ENCODE data around the gene GAS7.

GAS7 gene

GRCh38 chr17:9880582-9880999, 317.8 kb downstream of the GAS7 start:
- Histone ChIP-seq H3K27ac (no peak overlapping the region), H3K36me3 (ENCODE audit: insufficient read depth, low read length) (no peaks in the 10 kb centered on the region), H3K4me3 (no peak overlapping the region), H3K9ac (ENCODE audit: insufficient read length) (no peak overlapping the region), H3K9me3 (ENCODE audit: low read depth, low read length) (no peaks in the 10 kb centered on the region)
- TF ChIP-seq POLR2AphosphoS5 (IDR thresholded peaks at IDR 0.05; ENCODE audit: borderline replicate concordance, low read depth, low read length) (no peak), FOXP2 (optimal IDR thresholded peaks at IDR 0.05; ENCODE audit: control extremely low read depth, extremely low read length, insufficient read depth) (no peak), EZH2 (IDR thresholded peaks at IDR 0.05) (no peak)
- DNase-seq (ENCODE audit: low read depth, low spot score) = no peak

GRCh38 chr17:9878786-9879525, 319.4 kb downstream of the GAS7 start:
- no peak for DNase-seq (ENCODE audit: low read depth, low spot score)
- no peaks in the 10 kb centered on the region for H3K36me3 ChIP-seq (ENCODE audit: insufficient read depth, low read length)
- H3K9me3 ChIP-seq (ENCODE audit: low read depth, low read length) = no peaks in the 10 kb centered on the region
- H3K4me3 ChIP-seq = no peak overlapping the region
- TF ChIP-seq FOXP2 (optimal IDR thresholded peaks at IDR 0.05; ENCODE audit: control extremely low read depth, extremely low read length, insufficient read depth) (no peak), EZH2 (IDR thresholded peaks at IDR 0.05) (no peak)
- no peak overlapping the region for H3K27ac ChIP-seq
- no peak overlapping the region for H3K9ac ChIP-seq (ENCODE audit: insufficient read length)

GRCh38 chr17:9878356-9878755, 320.1 kb downstream of the GAS7 start:
- H3K36me3 ChIP-seq (ENCODE audit: insufficient read depth, low read length) = no peaks in the 10 kb centered on the region
- no peak overlapping the region for H3K9ac ChIP-seq (ENCODE audit: insufficient read length)
- H3K9me3 ChIP-seq (ENCODE audit: low read depth, low read length) = no peaks in the 10 kb centered on the region
- TF ChIP-seq FOXP2 (optimal IDR thresholded peaks at IDR 0.05; ENCODE audit: control extremely low read depth, extremely low read length, insufficient read depth) (no peak), EZH2 (IDR thresholded peaks at IDR 0.05) (no peak)
- H3K27ac ChIP-seq = no peak overlapping the region
- no peak overlapping the region for H3K4me3 ChIP-seq
- no peak for DNase-seq (ENCODE audit: low read depth, low spot score)

- no peak for TF ChIP-seq EZH2 (IDR thresholded peaks at IDR 0.05)
- no peak for TF ChIP-seq FOXP2 (optimal IDR thresholded peaks at IDR 0.05; ENCODE audit: control extremely low read depth, extremely low read length, insufficient read depth)
- no peak for TF ChIP-seq POLR2AphosphoS5 (IDR thresholded peaks at IDR 0.05; ENCODE audit: borderline replicate concordance, low read depth, low read length)
- H3K27ac ChIP-seq = no peak overlapping the region
- no peak for DNase-seq (ENCODE audit: low read depth, low spot score)
- no peak overlapping the region for H3K9ac ChIP-seq (ENCODE audit: insufficient read length)
- no peak overlapping the region for H3K4me3 ChIP-seq
- no peaks in the 10 kb centered on the region for H3K9me3 ChIP-seq (ENCODE audit: low read depth, low read length)
- no peaks in the 10 kb centered on the region for H3K36me3 ChIP-seq (ENCODE audit: insufficient read depth, low read length)
These were observed 323.0 kb downstream of the GAS7 start for GRCh38 chr17:9875441-9875840.

GRCh38 chr17:9874722-9875121, 323.7 kb downstream of the GAS7 start:
- Histone ChIP-seq H3K36me3 (ENCODE audit: insufficient read depth, low read length) (no peaks in the 10 kb centered on the region), H3K27ac (no peak overlapping the region), H3K9ac (ENCODE audit: insufficient read length) (no peak overlapping the region), H3K4me3 (no peak overlapping the region), H3K9me3 (ENCODE audit: low read depth, low read length) (no peaks in the 10 kb centered on the region)
- DNase-seq (ENCODE audit: low read depth, low spot score) = no peak
- TF ChIP-seq FOXP2 (optimal IDR thresholded peaks at IDR 0.05; ENCODE audit: control extremely low read depth, extremely low read length, insufficient read depth) (no peak), POLR2AphosphoS5 (IDR thresholded peaks at IDR 0.05; ENCODE audit: borderline replicate concordance, low read depth, low read length) (no peak), EZH2 (IDR thresholded peaks at IDR 0.05) (no peak)

GRCh38 chr17:9872852-9873251, 325.6 kb downstream of the GAS7 start:
- Histone ChIP-seq H3K27ac (no peak overlapping the region), H3K9me3 (ENCODE audit: low read depth, low read length) (no peaks in the 10 kb centered on the region), H3K36me3 (ENCODE audit: insufficient read depth, low read length) (no peaks in the 10 kb centered on the region), H3K9ac (ENCODE audit: insufficient read length) (no peak overlapping the region), H3K4me3 (no peak overlapping the region)
- DNase-seq (ENCODE audit: low read depth, low spot score) = no peak
- TF ChIP-seq EZH2 (IDR thresholded peaks at IDR 0.05) (no peak), FOXP2 (optimal IDR thresholded peaks at IDR 0.05; ENCODE audit: control extremely low read depth, extremely low read length, insufficient read depth) (no peak), POLR2AphosphoS5 (IDR thresholded peaks at IDR 0.05; ENCODE audit: borderline replicate concordance, low read depth, low read length) (no peak)

- Histone ChIP-seq H3K4me3 (no peak overlapping the region), H3K9me3 (ENCODE audit: low read depth, low read length) (no peaks in the 10 kb centered on the region), H3K9ac (ENCODE audit: insufficient read length) (no peak overlapping the region), H3K36me3 (ENCODE audit: insufficient read depth, low read length) (no peaks in the 10 kb centered on the region), H3K27ac (no peak overlapping the region)
- no peak for DNase-seq (ENCODE audit: low read depth, low spot score)
- TF ChIP-seq EZH2 (IDR thresholded peaks at IDR 0.05) (no peak), POLR2AphosphoS5 (IDR thresholded peaks at IDR 0.05; ENCODE audit: borderline replicate concordance, low read depth, low read length) (no peak), FOXP2 (optimal IDR thresholded peaks at IDR 0.05; ENCODE audit: control extremely low read depth, extremely low read length, insufficient read depth) (no peak)
These were observed 329.9 kb downstream of the GAS7 start for GRCh38 chr17:9868552-9868951.

GRCh38 chr17:9865586-9865985, 332.8 kb downstream of the GAS7 start:
- TF ChIP-seq FOXP2 (optimal IDR thresholded peaks at IDR 0.05; ENCODE audit: control extremely low read depth, extremely low read length, insufficient read depth) (no peak), POLR2AphosphoS5 (IDR thresholded peaks at IDR 0.05; ENCODE audit: borderline replicate concordance, low read depth, low read length) (no peak), EZH2 (IDR thresholded peaks at IDR 0.05) (no peak)
- Histone ChIP-seq H3K36me3 (ENCODE audit: insufficient read depth, low read length) (no peaks in the 10 kb centered on the region), H3K9ac (ENCODE audit: insufficient read length) (no peak overlapping the region), H3K9me3 (ENCODE audit: low read depth, low read length) (no peaks in the 10 kb centered on the region), H3K27ac (no peak overlapping the region), H3K4me3 (no peak overlapping the region)
- no peak for DNase-seq (ENCODE audit: low read depth, low spot score)

GRCh38 chr17:9862949-9863348, 335.5 kb downstream of the GAS7 start:
- H3K9me3 ChIP-seq (ENCODE audit: low read depth, low read length) = no peaks in the 10 kb centered on the region; the same call in 1 of the 2 replicates
- H3K27ac ChIP-seq = no peak overlapping the region
- no peak for DNase-seq (ENCODE audit: low read depth, low spot score)
- no peak overlapping the region for H3K4me3 ChIP-seq
- no peaks in the 10 kb centered on the region for H3K36me3 ChIP-seq (ENCODE audit: insufficient read depth, low read length)
- H3K9ac ChIP-seq (ENCODE audit: insufficient read length) = no peak overlapping the region
- TF ChIP-seq EZH2 (IDR thresholded peaks at IDR 0.05) (no peak), FOXP2 (optimal IDR thresholded peaks at IDR 0.05; ENCODE audit: control extremely low read depth, extremely low read length, insufficient read depth) (no peak)
